GM10266 (cell line): ENCODE measurements around the gene HOXD1.

Experiments
- DNase-seq: peaks from one replicate; pipeline ENCODE4 v3.0.0; 2012; ENCODE audit errors: extremely low spot score
- CTCF ChIP-seq: IDR thresholded peaks from 2 replicates; pipeline ENCODE4 v1.5.1; 2012; ENCODE audit warnings: mild to moderate bottlenecking, low read depth; ENCODE audit not compliant: control insufficient read depth, insufficient read depth; ENCODE audit errors: missing control alignments

Gene HOXD1

GRCh38 chr2:176237456-176237855, 49.0 kb downstream of the HOXD1 start:
- no peak for DNase-seq
- TF ChIP-seq CTCF = no peak

- no peak for DNase-seq
- no peak for TF ChIP-seq CTCF
Measured at GRCh38 chr2:176239031-176239430, 50.6 kb downstream of the HOXD1 start.

- TF ChIP-seq CTCF = no peak
- no peak for DNase-seq
Measured at GRCh38 chr2:176240301-176240700, 51.8 kb downstream of the HOXD1 start.
